ENCODE data around the gene IL18R1.

GRCh38 chr2:102355526-102356380 lies at the start of gene IL18R1:
- TF ChIP-seq, protein P1, sequence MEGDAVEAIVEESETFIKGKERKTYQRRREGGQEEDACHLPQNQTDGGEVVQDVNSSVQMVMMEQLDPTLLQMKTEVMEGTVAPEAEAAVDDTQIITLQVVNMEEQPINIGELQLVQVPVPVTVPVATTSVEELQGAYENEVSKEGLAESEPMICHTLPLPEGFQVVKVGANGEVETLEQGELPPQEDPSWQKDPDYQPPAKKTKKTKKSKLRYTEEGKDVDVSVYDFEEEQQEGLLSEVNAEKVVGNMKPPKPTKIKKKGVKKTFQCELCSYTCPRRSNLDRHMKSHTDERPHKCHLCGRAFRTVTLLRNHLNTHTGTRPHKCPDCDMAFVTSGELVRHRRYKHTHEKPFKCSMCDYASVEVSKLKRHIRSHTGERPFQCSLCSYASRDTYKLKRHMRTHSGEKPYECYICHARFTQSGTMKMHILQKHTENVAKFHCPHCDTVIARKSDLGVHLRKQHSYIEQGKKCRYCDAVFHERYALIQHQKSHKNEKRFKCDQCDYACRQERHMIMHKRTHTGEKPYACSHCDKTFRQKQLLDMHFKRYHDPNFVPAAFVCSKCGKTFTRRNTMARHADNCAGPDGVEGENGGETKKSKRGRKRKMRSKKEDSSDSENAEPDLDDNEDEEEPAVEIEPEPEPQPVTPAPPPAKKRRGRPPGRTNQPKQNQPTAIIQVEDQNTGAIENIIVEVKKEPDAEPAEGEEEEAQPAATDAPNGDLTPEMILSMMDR (conservative IDR thresholded peaks at IDR 0.05), result peak; percentile 82
- TF ChIP-seq EZH2 (IDR thresholded peaks at IDR 0.05; ENCODE audit: low read depth), result no peak

All from PC-9 (cell line).